Urinary bladder (tissue), 4 donors: ENCODE measurements around the gene PLXNC1. TPM values are rescaled to one million over a fixed set of nuclear protein-coding genes. Genes with fewer than 3 reads are reported as not detected.

Experiments
- DNase-seq: peaks from one replicate; pipeline ENCODE4 v3.0.0-alpha.2; 2015; ENCODE audit errors: extremely low spot score
- H3K27ac ChIP-seq: one replicate; pipeline ENCODE4 v1.5.1; 2013; ENCODE audit warnings: low read depth, mild to moderate bottlenecking, moderate library complexity
- H3K36me3 ChIP-seq: one replicate; pipeline ENCODE4 v1.6.1; 2013; ENCODE audit warnings: mild to moderate bottlenecking, moderate library complexity; ENCODE audit not compliant: insufficient read depth
- H3K4me1 ChIP-seq: one replicate; pipeline ENCODE4 v1.6.1; 2013; ENCODE audit warnings: mild to moderate bottlenecking, moderate library complexity; ENCODE audit not compliant: insufficient read depth
- H3K4me3 ChIP-seq: one replicate; pipeline ENCODE4 v1.5.1; 2013; ENCODE audit warnings: low read depth, low read length
- WGBS: extraction: QIAGEN DNeasy Blood & Tissue Kit; methylation state at CpG from one replicate; pipeline ENCODE4 v1.1.7; 2013; 5-methylcytosine and 5-hydroxymethylcytosine counted together
- polyA plus RNA-seq: library from polyadenylated mRNA; stranded (reverse); fragments of 200-250 nt; gene quantifications from one replicate; pipeline ENCODE4 v1.2.3, GENCODE V29; 2013
- total RNA-seq: library from RNA; depleted of rRNA; stranded (reverse); fragments of >200 nt; gene quantifications from one replicate; pipeline ENCODE4 v1.2.3, GENCODE V29; 2014
- donor health status: healthy with polysubstance abuse.
- donor health status: healthy.

The PLXNC1 gene
- total and polyA plus RNA-seq, 2 donors = 1.8 to 19.0 TPM

DNA sequence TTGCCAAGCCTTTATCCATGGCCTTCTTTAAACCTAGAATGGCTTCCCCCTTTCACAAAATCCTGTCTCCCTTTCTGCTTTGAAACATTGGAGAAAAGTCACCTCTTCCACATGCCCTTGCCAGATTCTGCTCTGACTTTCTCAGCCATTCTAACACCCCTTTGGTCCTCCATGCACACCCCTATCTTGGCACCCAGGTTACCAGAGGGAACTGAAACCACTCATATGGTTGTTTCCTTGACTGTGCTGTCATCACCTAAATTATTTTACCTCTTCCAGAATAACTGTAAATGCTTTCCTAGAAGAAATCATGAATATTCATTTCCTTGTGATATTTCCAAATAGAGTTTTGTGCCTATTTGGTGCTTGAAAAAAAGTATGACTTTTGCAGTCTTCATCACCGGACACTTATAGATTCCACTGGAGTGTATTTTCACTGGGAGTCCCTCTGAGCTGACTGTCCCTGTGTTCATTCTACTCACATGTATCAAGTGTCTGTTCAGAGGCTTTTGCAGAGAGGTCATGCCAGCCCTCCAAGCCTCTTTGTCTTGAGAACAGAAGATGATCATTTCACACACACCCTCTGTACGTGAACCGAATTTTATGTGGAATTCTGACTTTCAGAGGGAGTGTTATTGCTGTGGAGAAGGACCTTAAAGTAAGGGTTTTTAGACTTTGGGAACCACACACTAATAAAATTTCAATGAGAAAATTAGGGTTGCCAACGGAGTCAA, 74.1 kb downstream of the PLXNC1 start:
- no peak overlapping the region for H3K27ac ChIP-seq
- H3K36me3 ChIP-seq = no peaks in the 10 kb centered on the region
- H3K4me3 ChIP-seq = no peak overlapping the region
- H3K4me1 ChIP-seq = no peaks in the 10 kb centered on the region
- 91% methylated on average over 4 of the region's 4 CpGs for WGBS
- DNase-seq = no peak

DNA sequence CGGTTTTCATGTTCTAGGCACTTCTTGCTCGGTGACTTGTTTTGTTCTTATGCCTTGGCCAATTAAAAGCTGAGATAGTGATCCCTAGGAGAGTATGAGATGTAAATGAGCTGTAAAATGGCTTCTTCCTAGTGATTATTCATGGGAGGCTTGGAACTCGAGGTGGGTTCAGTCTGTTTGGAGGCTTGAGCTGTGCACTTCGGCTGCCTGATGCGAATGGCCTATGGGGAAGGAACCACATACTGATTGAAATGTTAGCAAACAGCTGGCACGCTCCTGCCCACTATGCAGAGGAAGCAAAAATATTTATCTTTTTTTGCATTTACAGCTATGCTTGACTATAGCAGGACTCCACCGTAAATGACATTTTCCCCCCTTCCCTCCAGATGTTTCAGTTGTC, 75.5 kb downstream of the PLXNC1 start:
- no peak overlapping the region for H3K27ac ChIP-seq
- H3K36me3 ChIP-seq = no peaks in the 10 kb centered on the region
- H3K4me3 ChIP-seq = no peak overlapping the region
- no peak for DNase-seq
- H3K4me1 ChIP-seq = no peaks in the 10 kb centered on the region
- 90% methylated on average over 7 of the region's 7 CpGs for WGBS

DNA sequence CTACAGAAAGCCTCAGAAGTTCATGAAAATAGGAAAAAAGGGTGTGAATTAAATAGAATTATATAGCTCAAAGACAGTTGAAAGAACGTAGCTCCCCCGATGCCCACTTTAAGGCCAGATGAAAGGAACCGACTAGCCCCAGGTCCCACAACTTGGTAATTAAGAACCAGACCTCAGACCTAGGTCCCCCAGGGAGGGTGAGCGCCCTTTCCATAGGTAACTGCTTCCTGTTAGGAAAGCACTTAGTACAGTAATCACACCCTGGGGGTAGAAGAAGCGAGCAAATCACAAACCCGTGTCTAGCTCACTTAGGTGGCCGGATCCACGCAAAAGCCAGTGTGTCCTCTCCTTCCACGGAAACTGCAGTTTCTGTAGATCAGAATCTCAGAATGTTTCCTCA, 77.1 kb downstream of the PLXNC1 start:
- no peak overlapping the region for H3K4me3 ChIP-seq
- no peak for DNase-seq
- H3K4me1 ChIP-seq = no peaks in the 10 kb centered on the region
- no peak overlapping the region for H3K27ac ChIP-seq
- H3K36me3 ChIP-seq = no peaks in the 10 kb centered on the region
- WGBS = 98% methylated on average over 9 of the region's 9 CpGs

DNA sequence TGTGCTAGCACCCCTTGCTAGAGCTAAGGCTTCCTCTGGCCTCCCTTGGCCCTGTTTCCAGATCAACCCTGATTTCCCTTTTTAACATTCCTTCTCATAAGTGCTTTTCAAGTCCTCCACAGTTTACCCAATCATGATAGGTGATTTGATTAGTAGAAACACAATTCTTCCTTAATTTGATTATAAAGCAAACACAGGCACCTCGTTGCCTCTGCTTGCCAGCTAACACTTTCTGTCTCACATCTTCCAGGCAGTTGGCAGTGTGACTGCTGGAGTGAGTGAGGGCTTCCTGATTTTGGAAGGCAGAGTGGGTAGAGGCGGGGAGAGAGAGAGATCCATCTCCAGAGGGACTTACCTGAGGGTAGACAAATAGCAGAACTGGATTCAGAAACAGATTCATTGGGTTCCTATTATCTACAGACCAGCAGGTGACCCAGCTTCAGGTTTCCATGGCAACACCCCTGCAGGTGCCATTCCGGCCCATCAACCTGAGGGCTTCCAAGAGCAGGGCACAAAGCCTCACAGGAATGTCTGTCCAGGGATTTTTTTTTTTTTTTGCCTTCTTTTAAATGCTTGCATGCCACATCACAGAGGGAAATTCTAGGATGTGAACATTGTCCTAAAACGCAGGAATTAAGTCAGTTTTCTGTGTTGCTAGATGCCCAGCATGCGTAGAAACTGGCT, 77.7 kb downstream of the PLXNC1 start:
- Histone ChIP-seq H3K27ac (no peak overlapping the region), H3K4me1 (no peaks in the 10 kb centered on the region), H3K36me3 (no peaks in the 10 kb centered on the region), H3K4me3 (no peak overlapping the region)
- WGBS = 95% methylated on average over 5 of the region's 5 CpGs
- no peak for DNase-seq

DNA sequence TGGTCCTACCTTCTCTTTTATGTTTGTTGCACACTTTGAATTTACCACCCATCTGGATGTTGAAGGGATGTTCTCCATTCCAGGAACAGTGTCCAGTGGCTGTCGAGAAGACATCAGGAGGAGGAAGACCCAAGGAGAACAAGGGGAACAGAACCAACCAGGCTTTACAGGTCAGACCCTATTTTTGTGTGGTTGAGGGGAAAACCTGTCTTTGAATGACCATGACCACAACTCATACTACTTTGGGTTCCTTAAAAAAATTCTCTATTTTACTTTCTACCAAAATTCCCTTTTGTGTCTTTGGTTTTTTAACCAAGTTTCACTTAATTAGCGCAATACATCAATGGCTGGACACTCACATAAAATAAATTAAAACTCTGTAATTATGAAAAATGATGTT, 78.7 kb downstream of the PLXNC1 start:
- Histone ChIP-seq H3K4me1 (no peaks in the 10 kb centered on the region), H3K4me3 (no peak overlapping the region), H3K36me3 (no peaks in the 10 kb centered on the region), H3K27ac (no peak overlapping the region)
- WGBS = 93% methylated on average over 2 of the region's 2 CpGs
- DNase-seq = no peak

DNA sequence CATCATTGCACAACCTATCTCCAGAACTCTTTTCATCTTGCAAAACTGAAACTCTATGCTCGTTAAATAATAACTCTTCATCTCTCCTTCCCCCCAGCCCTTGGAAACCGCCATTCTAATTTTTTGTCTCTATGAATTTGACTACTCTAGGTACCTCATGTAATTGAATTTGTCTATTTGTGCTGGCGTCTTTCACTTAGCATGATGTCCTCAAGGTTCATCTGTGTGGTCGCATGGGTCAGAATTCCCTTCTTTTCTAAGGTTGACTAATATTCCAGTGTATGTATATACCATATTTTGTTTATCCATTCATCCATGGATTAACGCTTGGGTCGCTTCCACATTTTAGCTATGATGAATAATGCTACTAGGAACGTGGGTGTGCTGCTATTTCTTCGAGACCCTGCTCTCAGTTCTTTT, 80.1 kb downstream of the PLXNC1 start:
- Histone ChIP-seq H3K36me3 (no peaks in the 10 kb centered on the region), H3K4me3 (no peak overlapping the region), H3K27ac (no peak overlapping the region), H3K4me1 (no peaks in the 10 kb centered on the region)
- WGBS = 96% methylated on average over 8 of the region's 8 CpGs
- no peak for DNase-seq

DNA sequence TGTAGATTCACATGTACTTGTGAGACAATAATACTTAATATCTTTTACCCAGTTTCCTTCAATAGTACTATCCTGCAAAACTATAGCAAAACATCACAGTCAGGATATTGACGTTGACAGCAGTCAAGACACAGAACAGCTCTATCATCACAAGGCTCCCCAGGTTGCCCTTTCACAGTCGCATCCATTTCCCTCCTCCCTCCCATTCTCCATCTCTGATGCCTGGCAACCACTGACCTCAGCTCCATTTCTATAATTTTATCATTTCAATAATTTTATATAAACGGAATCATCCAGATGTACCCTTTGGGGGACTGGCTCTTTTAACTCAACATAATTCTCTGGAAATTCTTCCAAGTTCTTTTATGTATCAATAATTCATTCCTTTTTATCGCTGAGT, 81.5 kb downstream of the PLXNC1 start:
- H3K36me3 ChIP-seq = no peaks in the 10 kb centered on the region
- no peaks in the 10 kb centered on the region for H3K4me1 ChIP-seq
- no peak for DNase-seq
- H3K27ac ChIP-seq = no peak overlapping the region
- H3K4me3 ChIP-seq = no peak overlapping the region
- 74% methylated on average over 4 of the region's 4 CpGs for WGBS

DNA sequence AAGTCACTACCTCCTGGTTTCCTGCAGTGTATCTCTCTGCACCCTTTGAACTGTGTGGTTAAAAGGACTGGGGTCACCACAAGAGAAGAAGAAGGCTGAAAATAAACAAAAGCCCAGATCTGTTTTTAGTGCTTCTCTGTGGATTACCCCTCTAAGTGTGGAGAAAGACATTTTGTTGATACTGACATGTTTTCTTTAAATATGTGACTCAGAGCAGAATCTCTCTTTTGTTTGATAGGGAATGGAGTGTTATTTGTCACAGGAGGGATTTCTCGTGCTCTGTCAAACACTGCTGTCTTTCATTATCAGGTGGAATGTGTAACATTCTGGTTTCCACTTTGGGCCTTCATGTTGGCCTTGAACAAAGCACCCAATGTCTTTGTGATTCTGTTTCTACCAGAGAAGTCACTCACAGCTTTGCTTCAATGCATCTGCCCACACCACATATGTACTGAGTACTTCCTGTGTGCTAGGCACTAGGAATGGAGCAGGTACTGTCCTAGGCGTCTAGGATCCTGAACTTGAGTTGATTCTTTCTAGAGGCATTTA, 82.1 kb downstream of the PLXNC1 start:
- Histone ChIP-seq H3K4me3 (no peak overlapping the region), H3K4me1 (no peaks in the 10 kb centered on the region), H3K27ac (no peak overlapping the region), H3K36me3 (no peaks in the 10 kb centered on the region)
- DNase-seq = no peak
- WGBS = 72% methylated on average over 2 of the region's 2 CpGs

DNA sequence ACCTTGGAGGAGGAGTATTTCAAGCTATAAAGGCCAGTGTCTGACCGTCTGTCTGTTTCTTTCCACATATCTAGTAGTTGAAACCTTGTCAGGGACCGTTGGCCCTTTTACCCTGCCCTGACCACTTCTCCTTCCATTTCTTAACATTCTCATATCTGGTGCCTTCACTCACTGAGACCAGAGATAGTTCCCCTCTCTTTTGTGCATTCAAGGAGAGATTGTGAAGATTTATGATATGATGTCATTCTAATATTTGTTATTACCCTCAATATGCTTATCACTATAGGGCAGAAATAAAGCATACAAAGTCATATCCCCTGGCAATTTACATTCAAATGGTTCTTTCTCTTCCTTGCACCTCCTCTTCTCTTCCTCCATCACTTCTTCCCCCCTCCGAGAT, 83.3 kb downstream of the PLXNC1 start:
- 90% methylated on average over 3 of the region's 3 CpGs for WGBS
- Histone ChIP-seq H3K4me3 (no peak overlapping the region), H3K27ac (no peak overlapping the region), H3K4me1 (no peaks in the 10 kb centered on the region), H3K36me3 (no peaks in the 10 kb centered on the region)
- no peak for DNase-seq

DNA sequence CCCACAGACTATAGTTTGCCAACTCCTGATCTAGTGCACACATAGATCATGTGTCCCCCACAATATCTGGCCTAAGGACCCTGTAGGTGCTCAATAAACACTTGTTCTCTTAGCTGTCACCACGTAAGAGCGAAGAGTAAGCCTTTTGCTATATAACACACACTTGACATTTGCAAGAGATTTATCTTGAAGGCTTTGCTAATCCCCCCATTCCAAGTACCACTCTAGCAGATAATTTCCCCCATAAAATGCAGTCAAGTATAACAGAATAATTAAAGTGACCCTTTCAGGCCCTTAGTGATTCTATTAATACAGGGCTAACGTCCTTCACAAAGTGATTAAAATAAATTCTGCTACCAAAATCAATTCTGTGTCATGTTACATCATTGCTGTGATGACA, 87.5 kb downstream of the PLXNC1 start:
- Histone ChIP-seq H3K36me3 (no peaks in the 10 kb centered on the region), H3K27ac (no peak overlapping the region), H3K4me1 (no peaks in the 10 kb centered on the region), H3K4me3 (no peak overlapping the region)
- no peak for DNase-seq
- WGBS = 71% methylated on average over 3 of the region's 3 CpGs

DNA sequence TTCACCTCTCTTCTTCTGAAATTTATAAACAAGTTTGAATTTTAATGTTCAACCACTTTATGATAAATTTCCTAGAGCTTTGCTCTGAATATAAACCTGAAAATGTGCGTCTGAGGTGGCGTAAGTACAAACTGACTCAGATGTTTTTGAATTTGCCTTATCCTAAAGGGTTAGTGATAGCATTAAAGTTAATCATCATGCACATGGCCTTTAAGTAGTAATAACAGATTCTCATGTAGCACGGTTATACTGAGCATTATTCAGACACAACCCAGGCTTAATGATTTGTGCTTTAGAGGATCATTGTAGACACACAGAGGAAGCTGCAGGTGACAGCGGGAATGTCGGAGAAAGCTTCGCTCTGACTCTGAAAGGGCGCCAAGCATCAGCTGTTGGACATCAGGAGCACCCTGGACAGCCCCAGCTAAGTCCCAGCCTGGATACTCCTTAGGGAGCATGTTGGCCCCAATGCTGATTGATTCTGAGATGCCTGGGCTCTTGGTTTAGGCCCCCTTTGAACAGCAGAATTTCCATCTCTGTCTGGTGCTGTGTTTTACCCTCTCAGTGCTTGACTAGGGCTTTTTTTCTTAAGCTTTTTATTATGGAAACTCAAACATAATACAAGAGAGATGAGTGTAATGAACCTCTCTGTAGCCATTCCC, 91.1 kb downstream of the PLXNC1 start:
- H3K4me1 ChIP-seq = peaks cover 1% of the 10 kb centered on the region

DNA sequence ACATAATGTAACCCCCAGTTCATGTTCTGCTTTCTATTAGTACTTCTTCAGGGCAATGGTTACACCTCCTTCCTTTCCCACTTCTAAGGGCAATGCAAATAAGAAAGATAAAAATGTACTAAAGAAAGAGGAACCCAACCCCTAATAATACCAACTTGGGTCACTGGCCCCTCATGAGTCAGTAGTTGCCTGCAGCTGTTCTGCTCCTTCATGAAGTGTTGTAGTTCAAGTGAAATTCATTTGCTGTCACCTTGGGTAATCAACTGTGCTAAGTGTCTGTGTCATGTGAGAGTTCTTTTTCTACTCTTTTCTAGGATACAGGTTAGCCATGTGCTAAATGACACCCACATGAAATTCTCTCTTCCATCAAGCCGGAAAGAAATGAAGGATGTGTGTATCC, 91.8 kb downstream of the PLXNC1 start:
- Histone ChIP-seq H3K4me1 (peaks cover 1% of the 10 kb centered on the region), H3K27ac (no peak overlapping the region), H3K4me3 (no peak overlapping the region), H3K36me3 (no peaks in the 10 kb centered on the region)
- no peak for DNase-seq
- 96% methylated on average over 1 of the region's 1 CpG for WGBS

More for the DNA sequence above, 91.1 kb downstream of the PLXNC1 start:
- Histone ChIP-seq H3K36me3 (no peaks in the 10 kb centered on the region), H3K27ac (no peak overlapping the region), H3K4me3 (no peak overlapping the region)
- DNase-seq = no peak
- 81% methylated on average over 7 of the region's 7 CpGs for WGBS

DNA sequence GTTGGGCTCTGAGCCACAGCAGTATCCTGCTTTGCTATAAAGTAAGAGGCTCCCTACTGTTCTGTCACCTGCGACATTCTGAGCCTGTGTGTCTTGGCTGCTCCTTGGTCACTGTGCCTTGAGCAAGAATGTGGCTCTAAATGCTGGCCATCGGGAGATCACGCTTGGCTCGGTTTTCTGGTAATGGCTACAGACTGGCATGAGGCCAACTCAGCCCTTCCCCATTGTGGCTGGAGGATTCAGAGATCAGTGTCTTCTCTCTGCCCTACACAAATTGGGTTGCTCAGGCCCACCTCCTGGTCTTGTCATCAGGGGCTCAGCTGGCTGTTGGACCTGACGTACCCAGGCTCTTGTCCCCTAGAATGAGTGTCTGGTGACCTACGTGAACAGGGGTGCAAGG, 94.5 kb downstream of the PLXNC1 start:
- WGBS = 64% methylated on average over 6 of the region's 6 CpGs
- DNase-seq = no peak

More for the DNA sequence above, 94.5 kb downstream of the PLXNC1 start:
- no peaks in the 10 kb centered on the region for H3K36me3 ChIP-seq
- peaks cover 1% of the 10 kb centered on the region for H3K4me1 ChIP-seq
- H3K27ac ChIP-seq = no peak overlapping the region
- no peak overlapping the region for H3K4me3 ChIP-seq
